ENCODE measurements around the gene HOXC9. TPM values are rescaled to one million over a fixed set of nuclear protein-coding genes. Genes with fewer than 3 reads are reported as not detected.

Gene HOXC9
- total RNA-seq, 1 donor from 2014 or later = not detected

- no peaks in the 10 kb centered on the region for H3K9me3 Mint-ChIP-seq (ENCODE audit: low read depth)
- no peak for TF ChIP-seq CTCF (IDR thresholded peaks at IDR 0.05)
- H3K4me3 Mint-ChIP-seq (ENCODE audit: unreplicated experiment) = peak overlapping the region; percentile 74
- peaks cover 17% of the 10 kb centered on the region for H3K4me1 Mint-ChIP-seq (ENCODE audit: low read depth)
- H3K36me3 Mint-ChIP-seq (ENCODE audit: low read depth) = no peaks in the 10 kb centered on the region
- H3K27me3 Mint-ChIP-seq (ENCODE audit: low read depth) = peaks cover 79% of the 10 kb centered on the region
- no peak for DNase-seq (ENCODE audit: low spot score)
- no peak overlapping the region for H3K27ac Mint-ChIP-seq (ENCODE audit: unreplicated experiment)
These were observed 18.6 kb downstream of the HOXC9 start for GRCh38 chr12:54018468-54018984.

- H3K4me1 Mint-ChIP-seq (ENCODE audit: low read depth) = peaks cover 17% of the 10 kb centered on the region
- no peak overlapping the region for H3K27ac Mint-ChIP-seq (ENCODE audit: unreplicated experiment)
- no peaks in the 10 kb centered on the region for H3K36me3 Mint-ChIP-seq (ENCODE audit: low read depth)
These were observed 19.3 kb downstream of the HOXC9 start for GRCh38 chr12:54019091-54019811.

GRCh38 chr12:54019924-54020590 is 20.1 kb downstream of the HOXC9 start:
- no peak for TF ChIP-seq CTCF (IDR thresholded peaks at IDR 0.05)
- no peak for DNase-seq (ENCODE audit: low spot score)
- Mint-ChIP-seq H3K36me3 (ENCODE audit: low read depth) (no peaks in the 10 kb centered on the region), H3K4me3 (ENCODE audit: unreplicated experiment) (peak overlapping the region; percentile 34), H3K27me3 (ENCODE audit: low read depth) (peaks cover 79% of the 10 kb centered on the region), H3K4me1 (ENCODE audit: low read depth) (peaks cover 17% of the 10 kb centered on the region), H3K9me3 (ENCODE audit: low read depth) (no peaks in the 10 kb centered on the region), H3K27ac (ENCODE audit: unreplicated experiment) (no peak overlapping the region)

More at GRCh38 chr12:54019091-54019811, 19.3 kb downstream of the HOXC9 start:
- no peak overlapping the region for H3K4me3 Mint-ChIP-seq (ENCODE audit: unreplicated experiment)
- no peak for DNase-seq (ENCODE audit: low spot score)
- no peaks in the 10 kb centered on the region for H3K9me3 Mint-ChIP-seq (ENCODE audit: low read depth)
- H3K27me3 Mint-ChIP-seq (ENCODE audit: low read depth) = peaks cover 81% of the 10 kb centered on the region
- no peak for TF ChIP-seq CTCF (IDR thresholded peaks at IDR 0.05)

GRCh38 chr12:54020591-54021405 is 20.8 kb downstream of the HOXC9 start:
- TF ChIP-seq CTCF (IDR thresholded peaks at IDR 0.05) = no peak
- Mint-ChIP-seq H3K4me1 (ENCODE audit: low read depth) (peaks cover 17% of the 10 kb centered on the region), H3K4me3 (ENCODE audit: unreplicated experiment) (no peak overlapping the region), H3K36me3 (ENCODE audit: low read depth) (no peaks in the 10 kb centered on the region), H3K27ac (ENCODE audit: unreplicated experiment) (no peak overlapping the region), H3K27me3 (ENCODE audit: low read depth) (peaks cover 77% of the 10 kb centered on the region), H3K9me3 (ENCODE audit: low read depth) (no peaks in the 10 kb centered on the region)
- no peak for DNase-seq (ENCODE audit: low spot score)

Data from chondrocyte (in vitro differentiated cells).